ENCODE data around the gene SMARCC2.

DNA sequence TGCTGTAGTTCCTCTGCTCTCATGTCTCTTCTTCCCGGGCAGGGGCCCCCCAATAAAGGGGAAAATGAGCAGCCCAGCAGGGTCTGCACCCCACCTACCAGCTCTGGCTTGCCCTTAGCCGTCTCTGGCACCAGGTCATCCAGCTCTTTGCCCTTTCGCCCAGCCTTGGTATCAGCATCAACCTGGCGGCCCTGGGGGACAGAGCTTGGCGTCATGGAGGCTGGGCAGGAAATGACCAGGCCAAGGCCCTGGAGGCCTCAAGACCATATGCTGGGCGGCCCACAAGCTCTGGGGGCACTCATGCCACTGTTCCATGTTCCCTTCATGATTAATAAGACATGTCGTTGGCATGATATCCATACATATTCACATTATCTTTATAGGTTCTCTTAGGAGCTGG, 16.4 kb downstream of the SMARCC2 start:
- TF ChIP-seq, protein P1, sequence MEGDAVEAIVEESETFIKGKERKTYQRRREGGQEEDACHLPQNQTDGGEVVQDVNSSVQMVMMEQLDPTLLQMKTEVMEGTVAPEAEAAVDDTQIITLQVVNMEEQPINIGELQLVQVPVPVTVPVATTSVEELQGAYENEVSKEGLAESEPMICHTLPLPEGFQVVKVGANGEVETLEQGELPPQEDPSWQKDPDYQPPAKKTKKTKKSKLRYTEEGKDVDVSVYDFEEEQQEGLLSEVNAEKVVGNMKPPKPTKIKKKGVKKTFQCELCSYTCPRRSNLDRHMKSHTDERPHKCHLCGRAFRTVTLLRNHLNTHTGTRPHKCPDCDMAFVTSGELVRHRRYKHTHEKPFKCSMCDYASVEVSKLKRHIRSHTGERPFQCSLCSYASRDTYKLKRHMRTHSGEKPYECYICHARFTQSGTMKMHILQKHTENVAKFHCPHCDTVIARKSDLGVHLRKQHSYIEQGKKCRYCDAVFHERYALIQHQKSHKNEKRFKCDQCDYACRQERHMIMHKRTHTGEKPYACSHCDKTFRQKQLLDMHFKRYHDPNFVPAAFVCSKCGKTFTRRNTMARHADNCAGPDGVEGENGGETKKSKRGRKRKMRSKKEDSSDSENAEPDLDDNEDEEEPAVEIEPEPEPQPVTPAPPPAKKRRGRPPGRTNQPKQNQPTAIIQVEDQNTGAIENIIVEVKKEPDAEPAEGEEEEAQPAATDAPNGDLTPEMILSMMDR (IDR thresholded peaks at IDR 0.05) = no peak
- no peak for TF ChIP-seq POLR2A (IDR thresholded peaks at IDR 0.05)

All from ovary (tissue), 3 donors.